Measurements from ENCODE around the gene MKX. TPM values are rescaled to one million over a fixed set of nuclear protein-coding genes. Genes with fewer than 3 reads are reported as not detected.
"Not testable (repeated sequence)": the region's sequence is repeated elsewhere in the genome, so short reads cannot be mapped to it uniquely, and the experiment has no call there.

MKX gene
- total RNA-seq, 1 experiment from 2014 or later = 0.12 TPM

DNA sequence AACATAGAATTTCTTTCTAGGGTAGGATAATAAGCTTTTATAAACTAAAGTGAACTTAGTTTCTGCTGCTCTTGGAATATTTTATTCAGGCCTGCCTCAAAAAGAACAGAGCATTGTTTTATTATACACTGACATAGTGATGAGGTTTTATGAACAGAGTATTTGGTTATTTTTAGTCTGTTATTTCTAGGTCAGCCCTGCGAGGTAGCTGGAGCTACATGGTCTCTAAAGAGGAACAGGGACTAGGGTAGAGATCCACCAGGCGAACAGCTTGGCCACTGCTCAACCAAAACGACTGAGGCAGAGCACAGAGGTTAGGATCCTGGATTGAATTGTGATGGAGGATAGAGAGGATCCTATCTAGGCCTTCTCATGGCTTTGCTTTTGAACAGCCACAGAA is 53.0 kb downstream of the MKX start:
- DNase-seq (ENCODE audit: low read depth) = no peak

DNA sequence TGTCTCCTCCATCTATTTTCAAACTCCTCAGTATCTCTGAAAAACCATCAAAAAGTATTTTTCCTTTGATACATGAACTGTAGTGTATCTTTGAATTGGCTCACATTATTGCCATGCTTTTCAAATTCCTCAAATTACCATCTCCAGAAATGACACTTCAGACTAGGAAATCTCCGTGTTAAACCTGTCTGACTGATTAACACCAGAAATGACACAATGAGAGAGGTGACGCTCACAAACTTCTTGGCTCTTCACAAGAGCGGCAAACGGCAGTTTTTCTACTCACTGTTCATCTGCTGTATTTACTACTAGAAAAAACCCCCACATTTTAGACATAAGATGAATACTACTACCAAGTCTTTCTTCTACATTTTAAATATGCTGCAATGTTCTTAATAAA is 56.6 kb downstream of the MKX start:
- no peak for DNase-seq (ENCODE audit: low read depth)

DNA sequence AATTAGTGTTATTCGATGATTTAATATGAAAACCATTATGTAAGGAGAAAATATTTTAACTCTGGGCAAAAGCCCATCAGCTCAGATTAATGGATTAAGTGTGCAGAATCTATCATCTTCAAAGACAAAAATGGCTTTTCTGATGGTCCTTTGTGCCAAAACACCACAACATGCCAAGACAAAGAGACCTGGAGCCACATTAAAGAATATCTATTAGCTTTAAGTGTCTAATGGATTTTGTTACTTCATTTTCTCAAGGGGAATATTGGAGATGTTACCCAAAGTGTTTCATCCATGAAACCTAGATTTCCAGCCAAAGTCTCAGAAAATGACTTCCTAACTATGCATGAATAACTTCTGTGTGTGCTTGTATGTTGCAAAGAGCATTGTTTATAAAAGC is 57.3 kb downstream of the MKX start:
- DNase-seq (ENCODE audit: low read depth) = no peak

DNA sequence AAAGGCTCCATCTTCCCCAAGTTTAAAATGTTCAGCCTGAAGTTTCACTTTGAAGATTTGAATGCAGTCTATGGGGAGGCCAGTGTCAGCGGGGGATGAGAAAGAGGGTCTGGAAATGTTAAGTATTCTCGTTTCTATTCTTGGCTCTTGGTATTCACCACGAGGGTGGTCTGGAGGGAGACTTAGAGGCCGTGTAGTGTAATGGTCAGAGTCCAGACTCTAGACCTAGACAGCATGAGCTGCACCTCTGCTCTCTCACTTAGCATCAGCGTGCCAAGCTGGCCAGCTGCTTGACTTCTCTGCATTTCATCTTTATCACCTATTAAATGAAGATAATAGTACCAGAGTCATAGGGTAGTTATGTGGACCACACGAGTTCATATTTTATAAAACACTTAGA is 57.9 kb downstream of the MKX start:
- DNase-seq (ENCODE audit: low read depth) = no peak

DNA sequence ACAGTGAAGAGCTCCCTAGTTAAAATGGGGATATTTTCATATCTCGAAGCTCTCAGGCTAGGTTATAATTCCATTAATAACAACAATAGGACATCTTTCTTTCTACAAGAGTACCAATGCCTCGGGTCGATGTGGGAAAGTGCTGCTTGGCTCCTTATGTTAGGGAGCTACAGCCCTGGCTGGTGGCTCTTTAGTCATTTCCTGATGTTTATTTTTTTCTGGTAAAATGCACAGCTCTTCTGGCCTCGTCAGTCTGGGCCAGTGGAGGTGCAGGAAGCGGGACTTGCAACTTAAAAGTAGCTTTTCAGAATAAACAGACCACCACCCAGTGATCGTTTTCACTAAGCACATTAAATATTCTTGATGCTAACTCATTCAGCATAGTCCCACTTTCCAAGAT is 58.3 kb downstream of the MKX start:
- no peak for DNase-seq (ENCODE audit: low read depth)

DNA sequence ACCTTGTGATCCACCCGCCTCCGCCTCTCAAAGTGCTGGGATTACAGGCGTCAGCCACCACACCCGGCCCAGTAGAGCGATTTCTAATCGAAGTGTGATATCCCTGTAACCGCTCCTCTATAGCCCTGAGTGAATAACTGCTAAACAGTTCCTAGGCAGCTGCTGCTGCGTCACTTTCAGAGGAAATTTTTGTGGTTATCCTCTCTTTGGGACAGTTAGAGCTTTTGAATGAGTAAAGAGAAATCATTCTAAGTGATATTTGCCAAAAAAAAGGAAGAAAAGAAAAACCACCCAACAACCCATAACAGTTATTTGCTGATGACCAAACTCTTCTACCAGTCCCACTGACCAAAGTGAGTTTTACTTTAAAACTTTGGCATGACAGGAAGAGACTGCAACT is 59.9 kb downstream of the MKX start:
- no peak for DNase-seq (ENCODE audit: low read depth)

DNA sequence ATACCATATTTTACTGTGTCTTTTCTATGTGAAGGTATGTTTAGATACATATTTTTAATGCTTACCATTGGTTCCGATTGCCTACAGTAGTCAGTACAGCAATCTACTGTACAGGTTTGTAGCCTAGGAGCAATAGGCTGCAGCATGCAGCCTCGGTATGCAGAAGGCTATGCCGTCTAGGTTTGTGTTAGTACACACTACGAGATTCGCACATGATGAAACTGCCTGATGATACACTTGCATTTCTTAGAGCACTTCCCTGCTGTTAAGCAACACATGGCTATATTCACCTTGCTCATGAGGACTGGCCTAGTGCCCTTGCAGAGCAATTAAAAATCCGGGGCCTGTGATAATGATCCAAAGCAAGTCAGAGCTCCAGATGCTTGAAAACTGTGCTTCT is 62.4 kb downstream of the MKX start:
- DNase-seq (ENCODE audit: low read depth) = no peak

DNA sequence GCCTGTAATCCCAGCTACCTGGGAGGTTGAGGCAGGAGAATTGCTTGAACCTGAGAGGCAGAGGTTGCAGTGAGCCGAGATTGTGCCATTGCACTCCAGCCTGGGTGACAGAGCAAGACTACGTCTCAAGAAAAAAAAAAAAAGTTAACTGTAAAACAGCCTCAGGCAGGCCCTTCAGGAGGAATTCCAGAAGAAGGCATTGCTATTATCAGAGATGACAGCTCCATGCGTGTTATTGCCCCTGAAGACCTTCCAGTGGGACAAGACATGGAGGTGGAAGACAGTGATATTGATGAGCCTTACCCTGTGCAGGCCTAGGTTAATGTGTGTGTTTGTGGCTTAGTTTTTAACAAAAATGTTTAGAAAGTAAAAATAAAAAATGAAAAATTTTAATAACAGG is 63.8 kb downstream of the MKX start:
- DNase-seq (ENCODE audit: low read depth) = not testable (repeated sequence)

DNA sequence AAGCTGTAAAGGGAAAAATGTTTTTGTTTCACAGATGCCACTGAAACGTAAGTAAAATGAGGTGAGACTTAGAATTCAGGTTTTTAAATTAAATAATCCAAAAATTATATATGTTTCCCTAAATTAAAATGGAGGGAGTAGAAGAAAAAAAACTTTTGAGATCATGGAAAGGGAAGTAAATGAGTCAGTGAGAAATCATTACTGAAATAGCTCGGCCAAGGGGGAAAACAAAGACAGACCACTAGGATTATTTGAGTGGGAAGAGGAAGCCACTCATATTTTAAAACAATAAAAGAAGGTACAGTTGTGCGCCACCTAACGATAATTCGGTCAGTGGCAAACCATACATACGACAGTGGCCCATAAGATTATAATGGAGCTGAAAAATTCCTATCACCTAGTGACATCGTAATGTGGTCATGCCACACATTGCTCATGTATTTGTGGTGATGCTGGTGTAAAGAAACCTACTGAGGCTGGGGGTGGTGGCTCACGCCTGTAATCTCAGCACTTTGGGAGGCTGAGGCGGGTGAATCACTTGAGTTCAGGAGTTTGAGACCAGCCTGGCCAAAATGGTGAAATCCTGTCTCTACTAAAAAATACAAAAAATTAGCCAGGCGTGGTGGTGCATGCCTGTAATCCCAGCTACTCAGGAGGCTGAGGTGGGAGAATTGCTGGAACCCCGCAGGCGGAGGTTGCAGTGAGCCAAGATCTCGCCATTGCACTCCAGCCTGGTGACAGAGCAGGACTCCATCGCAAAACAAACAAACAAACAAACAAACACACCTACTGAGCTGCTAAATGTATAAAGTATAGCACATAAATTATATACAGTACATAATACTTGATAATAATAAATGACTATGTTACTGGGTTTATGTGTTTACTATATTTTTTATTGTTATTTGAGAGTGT is 64.7 kb downstream of the MKX start:
- peak; percentile 11 for DNase-seq (ENCODE audit: low read depth)

DNA sequence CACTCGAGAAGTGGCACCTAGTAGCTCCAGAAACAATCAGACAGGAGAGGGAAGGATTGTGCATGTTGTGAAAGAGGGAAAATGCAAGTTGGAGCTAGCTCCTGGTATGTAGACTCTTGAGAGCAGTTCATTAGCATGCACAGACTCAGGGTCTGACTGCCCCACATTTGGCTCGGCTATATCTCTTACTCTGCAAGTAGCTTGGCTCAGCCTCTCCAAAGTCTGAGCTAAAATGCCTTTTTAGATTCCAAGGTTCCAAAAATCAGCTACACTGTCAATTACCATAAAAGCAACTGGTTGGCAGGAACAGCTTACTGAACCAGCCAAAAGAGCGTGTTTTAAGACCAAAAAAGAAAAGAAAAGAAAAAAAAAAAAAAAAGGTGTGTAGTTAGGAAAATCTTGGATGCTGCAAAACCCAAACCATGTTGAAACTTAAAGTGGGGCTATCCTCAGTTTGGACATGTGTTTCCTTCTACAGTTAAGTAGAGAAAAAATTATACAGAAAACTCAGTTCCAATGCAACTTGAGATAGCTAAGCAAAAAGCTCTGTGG is 65.5 kb downstream of the MKX start:
- no peak for DNase-seq (ENCODE audit: low read depth)

DNA sequence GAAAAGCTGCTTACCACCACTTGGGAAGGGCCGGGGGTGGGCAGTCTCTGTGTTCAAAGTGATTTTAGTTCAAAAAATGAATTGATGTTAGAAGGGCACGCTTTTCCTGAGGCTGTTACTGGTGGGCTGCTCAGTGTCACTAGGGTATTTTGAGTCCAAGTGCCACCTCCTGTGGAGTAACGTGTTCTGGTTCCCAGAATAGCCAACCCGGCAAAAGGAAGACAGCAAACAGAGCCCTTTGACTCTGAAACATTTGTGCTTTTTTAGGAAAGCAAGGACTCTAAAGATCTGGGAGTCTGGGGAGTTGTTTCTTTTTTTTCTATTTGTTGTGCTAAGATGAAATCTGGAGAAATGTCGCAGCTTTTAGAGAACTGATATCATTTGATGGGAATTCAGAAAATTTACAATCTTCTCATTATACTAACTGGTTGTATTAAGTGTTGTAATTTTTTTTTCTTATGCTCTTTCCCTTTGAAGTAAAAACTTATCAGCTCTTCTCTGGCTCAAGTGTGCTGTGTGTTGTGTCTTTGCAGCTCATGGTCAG is 66.2 kb downstream of the MKX start:
- DNase-seq (ENCODE audit: low read depth) = no peak

DNA sequence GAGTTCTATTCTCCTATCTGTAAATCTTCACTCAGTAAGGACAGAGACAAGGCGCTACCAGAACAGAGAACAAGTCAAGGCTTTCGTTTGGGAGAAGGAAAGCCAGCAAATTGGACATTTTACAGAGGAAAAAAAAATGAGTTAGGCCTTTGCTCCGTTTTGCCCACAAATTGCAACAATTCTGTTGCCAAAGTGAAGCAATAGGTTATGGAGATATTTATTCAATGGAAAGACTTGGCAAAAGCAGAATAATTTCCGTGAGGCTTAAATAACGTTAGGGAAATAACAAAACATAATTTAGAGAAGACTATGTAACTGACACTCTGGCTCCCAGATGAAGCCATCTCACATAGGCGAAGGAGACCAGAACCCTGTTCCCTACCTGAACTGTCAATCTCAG is 67.5 kb downstream of the MKX start:
- DNase-seq (ENCODE audit: low read depth) = no peak

DNA sequence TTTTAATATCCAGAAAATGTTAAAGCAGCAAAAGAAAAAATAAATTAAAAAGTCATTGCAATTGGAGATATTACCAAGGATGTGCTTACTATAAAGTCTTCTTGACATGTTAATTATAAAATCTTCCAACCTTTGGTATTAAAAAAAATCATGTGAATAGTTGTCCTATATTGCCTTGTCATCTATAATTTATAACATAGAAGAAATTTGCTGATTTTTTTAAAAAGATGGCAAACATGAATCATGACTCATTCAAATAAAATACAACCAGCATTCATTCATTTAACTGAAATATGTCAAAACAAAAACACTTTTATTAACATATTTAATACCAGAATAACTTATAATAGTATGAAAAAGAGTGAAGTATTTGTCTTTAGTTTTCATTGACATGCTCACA is 72.6 kb downstream of the MKX start:
- DNase-seq (ENCODE audit: low read depth) = no peak

DNA sequence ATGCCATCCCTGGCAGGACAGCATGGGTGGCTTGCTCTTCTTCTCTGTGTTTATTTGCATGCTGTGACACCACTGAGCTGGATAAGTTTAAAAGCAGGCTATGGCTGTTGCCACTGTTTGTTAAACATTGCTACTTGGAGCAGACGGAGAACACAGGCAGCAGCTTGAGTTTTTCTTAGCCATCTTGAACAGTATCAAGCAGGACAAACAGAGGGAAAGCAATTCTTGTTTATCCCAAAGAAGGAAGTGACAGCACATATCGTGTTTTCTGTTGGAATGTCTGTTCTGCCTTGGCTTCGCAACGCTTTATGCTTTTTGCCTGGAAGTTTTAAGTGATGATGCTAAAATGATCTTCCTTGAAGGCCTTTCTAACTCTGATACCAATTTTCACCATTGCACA is 73.8 kb downstream of the MKX start:
- DNase-seq (ENCODE audit: low read depth) = no peak

DNA sequence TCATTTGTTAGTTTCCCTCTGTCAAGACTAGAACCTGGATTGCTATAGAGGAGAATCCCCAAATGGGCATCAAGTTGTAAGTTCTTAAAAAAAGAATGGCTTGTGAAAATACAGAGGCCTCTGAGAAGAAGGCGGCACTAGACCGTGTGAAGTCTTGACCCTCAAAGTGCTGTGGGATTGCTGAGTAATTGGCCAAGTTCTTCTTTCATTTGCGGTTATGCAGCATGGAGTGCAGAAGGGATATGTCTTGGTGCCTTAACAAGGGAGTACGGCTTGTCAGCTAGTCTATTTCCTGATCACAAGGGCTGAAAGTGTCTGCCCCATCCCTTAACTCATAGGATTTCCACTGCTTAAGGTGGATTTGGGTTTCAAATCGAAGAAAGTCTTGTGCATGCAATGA is 81.2 kb downstream of the MKX start:
- no peak for DNase-seq (ENCODE audit: low read depth)

DNA sequence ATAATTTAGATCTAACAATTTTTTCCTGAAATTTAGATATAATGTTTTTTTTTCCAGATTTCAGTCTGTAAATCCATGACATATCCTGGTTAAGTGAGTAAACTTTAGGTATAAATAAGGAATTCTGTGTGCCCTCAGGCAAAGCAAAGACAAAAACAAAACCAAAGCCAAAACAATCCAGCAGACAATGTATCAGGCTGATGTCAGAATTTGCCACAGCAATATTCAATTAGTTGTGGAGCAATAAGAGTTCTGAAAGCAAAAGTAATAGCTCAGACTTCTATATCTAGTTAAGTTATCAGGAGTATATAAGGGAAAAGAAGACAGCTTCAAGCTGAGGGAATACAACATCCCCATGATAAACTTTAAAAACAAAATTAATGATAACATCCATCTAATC is 82.0 kb downstream of the MKX start:
- no peak for DNase-seq (ENCODE audit: low read depth)

DNA sequence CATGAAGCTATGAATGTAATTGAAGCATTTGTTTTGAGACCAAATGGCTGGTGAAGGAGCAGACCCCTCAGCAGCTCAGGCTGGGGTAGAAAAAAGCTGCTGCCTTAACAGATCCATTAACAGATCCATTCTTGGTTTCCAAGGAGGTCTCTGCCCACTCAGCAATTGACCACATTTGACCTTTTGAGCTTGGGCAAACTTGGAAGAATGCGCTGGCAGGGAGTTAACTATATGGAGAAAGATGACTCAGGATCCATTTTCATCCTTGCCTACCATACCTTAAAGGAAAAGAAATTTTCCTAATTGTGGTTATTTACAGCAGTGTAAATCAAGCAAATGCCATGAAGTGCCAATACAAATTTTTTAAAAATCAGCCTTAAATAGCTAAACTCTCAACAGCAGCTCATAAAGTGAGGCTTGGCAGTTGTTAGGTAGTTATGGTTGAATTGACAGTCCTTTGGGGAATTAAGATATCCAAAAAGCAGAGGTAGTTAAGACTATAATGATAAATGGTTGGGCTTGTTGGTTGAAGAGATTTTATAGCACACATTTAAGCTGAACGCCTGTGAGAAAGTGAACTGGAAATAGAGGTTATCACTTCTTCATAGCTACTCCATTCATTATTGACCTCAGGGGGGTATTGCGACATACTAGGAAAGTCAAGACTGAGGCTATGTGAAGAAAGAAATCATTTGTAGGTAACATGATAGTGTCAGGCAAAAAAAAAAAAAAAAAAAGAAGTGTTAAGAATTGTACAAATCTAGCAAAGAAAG is 83.9 kb downstream of the MKX start:
- DNase-seq (ENCODE audit: low read depth) = peak; percentile 28

DNA sequence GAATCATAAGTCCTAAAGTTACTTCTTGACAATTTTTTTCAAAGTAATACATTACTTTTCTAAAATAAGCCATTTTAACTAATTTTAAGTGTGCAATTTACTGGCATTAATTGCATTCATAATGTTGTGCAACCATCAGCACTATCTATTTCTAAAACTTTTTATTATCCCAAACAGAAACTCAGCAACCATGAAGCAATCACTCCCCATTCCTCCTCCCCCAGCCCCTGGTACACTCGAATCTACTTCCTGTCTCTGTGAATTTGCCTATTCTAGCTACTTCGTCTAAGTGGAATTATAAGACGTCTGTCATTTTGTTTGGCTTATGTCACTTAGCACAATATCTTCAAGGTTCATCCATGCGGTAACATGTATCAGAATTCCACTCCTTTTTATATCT is 84.9 kb downstream of the MKX start:
- DNase-seq (ENCODE audit: low read depth) = no peak

DNA sequence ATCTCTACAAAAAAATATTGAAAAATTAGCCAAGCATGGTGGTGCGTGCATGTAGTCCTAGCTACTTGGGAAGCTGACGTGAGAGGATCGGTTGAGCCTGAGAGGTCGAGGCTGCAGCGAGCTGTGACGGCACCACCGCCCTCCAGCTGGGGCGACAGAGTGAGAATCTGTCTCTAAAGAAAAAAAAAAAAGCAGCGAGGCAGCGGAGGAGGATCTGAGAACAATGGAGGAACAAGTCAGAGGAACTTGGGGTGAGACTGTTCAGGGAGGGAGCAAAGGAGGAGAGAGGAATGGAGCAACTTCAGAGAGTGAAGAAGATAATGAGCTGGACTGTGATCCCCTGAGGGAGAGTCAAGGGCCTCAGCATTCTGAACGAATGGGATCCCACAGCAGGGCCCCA is 85.4 kb downstream of the MKX start:
- no peak for DNase-seq (ENCODE audit: low read depth)

DNA sequence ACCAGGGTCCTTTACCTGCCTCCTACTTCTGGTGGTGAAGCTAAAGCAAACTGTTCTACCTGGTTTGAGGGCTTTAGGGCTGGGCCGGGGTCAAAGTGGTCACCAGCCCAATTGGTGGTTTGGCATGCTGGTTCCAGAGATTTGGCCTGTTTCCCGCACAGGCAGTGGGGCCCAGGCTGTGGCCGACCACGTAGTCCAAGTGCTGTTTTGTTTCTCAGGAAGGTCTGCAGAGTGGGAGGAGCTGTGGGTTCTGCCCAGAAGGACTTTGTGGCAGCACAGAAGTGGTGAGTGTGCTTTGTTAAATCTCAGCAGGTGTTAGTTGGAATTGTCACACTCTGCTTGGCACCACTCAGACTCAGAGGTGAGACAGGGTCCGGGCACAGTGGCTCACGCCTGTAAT is 85.8 kb downstream of the MKX start:
- no peak for DNase-seq (ENCODE audit: low read depth)

DNA sequence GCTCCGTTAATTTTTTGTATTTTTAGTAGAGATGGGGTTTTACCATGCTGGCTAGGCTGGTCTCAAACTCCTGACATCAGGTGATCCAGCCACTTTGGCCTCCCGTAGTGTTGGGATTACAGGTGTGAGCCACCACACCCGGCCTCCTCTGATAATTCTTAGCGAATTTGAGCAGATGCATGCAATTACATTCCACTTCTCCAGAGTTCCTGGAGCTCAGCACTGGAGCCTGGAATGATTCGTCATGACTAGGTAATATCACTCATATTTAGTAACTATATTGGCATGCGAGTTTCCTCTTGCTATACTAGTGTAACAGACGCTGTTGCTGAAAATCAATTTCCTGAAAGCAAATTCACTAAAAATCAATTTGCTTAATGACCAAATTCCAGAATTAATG is 86.8 kb downstream of the MKX start:
- no peak for DNase-seq (ENCODE audit: low read depth)

DNA sequence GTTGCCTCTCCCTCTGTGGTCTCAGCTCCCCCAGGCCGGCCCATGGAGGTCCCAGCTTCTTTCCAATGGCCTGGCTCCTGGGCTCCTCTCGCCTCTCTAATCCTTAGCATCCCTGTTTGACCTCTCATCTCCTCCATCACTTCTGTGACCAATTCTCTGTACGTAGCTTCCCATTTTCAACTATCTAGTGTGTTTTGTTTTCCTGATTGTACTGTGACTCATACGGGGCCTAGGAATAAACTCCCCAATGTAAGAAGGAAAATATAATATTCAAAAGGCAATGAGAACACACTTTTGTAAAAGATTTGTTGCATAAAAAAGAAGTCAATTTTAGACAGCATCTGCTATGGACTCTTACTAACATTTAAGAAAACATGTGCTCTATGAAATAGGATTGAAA is 90.3 kb downstream of the MKX start:
- DNase-seq (ENCODE audit: low read depth) = no peak

DNA sequence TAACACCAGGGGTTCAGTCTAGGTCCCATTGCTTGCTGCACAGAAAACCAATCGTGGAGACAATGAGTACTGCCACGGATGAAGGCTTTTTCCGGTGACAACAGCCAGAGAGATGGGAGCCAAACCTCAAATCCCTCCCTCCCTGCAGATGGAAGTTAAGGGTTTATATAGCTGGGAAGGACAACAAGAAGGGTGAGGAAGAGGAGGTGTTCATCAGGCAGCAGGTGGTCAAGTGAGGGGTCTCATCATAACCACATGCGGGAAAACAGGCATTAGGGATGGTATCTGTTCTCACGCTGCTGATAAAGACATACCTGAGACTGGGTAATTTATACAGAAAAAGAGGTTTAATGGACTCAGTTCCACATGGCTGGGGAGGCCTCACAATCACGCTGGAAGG is 91.3 kb downstream of the MKX start:
- DNase-seq (ENCODE audit: low read depth) = no peak
